D721Med (cell line): ENCODE data around the gene CPVL.

Experiments used
- DNase-seq: peaks from one replicate; pipeline ENCODE4 v3.0.0; 2011; ENCODE audit warnings: low spot score; ENCODE audit not compliant: insufficient read length
- FAIRE-seq: peaks from 2 replicates; lab custom pipeline; 2011; peaks lifted over from hg19 to GRCh38; lab: Jason Lieb, UNC
- TF ChIP-seq, protein P1 (sequence below): IDR thresholded peaks from 2 replicates; pipeline ENCODE4 v1.5.1; 2012; ENCODE audit warnings: mild to moderate bottlenecking, control low read depth; ENCODE audit not compliant: insufficient read depth; ENCODE audit errors: missing control alignments

CPVL gene

DNA sequence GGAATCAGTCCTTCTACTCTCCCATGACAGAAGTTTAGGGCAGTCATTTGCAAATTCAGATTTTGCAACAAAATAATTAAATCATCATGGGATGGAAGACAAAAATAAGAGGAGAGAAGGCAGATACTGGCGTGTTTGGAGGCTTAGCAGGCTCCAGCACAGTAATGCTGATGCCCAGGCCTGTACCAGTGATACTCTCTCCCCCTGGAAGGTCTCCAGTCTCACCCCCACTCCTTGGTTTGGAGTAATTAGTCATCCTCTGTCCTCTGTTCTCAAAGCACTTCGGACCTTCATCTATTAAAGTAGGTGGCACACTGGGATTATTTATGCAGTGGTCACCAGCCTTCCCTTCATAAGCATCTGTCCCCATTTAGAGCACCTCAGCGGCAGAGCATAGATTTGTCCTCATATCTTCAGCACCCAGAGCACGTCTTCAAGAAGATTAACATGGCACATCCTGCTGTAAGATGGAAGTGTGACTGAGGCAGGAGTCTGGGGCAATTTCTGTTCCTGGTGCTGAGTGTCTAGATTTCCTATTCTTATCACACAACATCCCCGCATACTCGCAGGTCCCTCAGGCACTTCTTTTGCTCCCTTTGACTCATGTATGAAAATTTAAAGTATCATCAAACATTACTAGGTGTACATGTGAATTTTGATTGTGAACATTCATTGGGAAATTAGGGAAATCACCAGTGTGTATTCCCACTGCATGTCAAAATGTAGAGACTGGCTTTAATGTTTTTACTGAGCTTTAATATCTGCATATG, 156.9 kb downstream of the CPVL start:
- FAIRE-seq (no peak), DNase-seq (no peak)
- TF ChIP-seq, protein P1, sequence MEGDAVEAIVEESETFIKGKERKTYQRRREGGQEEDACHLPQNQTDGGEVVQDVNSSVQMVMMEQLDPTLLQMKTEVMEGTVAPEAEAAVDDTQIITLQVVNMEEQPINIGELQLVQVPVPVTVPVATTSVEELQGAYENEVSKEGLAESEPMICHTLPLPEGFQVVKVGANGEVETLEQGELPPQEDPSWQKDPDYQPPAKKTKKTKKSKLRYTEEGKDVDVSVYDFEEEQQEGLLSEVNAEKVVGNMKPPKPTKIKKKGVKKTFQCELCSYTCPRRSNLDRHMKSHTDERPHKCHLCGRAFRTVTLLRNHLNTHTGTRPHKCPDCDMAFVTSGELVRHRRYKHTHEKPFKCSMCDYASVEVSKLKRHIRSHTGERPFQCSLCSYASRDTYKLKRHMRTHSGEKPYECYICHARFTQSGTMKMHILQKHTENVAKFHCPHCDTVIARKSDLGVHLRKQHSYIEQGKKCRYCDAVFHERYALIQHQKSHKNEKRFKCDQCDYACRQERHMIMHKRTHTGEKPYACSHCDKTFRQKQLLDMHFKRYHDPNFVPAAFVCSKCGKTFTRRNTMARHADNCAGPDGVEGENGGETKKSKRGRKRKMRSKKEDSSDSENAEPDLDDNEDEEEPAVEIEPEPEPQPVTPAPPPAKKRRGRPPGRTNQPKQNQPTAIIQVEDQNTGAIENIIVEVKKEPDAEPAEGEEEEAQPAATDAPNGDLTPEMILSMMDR = no peak

DNA sequence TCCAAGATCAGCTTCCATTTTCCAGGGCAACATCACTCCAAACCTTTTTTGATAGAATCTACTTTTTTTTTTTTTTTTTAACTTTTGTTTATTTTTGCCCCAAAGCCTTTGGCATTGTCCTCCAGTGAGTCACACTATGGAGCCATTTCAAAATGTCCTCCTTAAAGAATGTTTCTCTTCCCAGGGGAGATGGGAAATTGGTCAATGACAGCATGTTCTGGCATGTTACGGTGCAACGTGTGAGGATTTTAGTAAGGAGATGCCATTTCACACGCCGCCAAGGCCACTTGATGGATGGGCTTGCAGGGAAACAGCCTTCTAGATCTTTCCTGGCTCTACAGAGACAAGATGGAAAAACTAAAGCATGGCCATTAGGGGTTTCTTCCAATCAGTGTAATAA, 157.5 kb downstream of the CPVL start:
- TF ChIP-seq, protein P1 = no peak
- DNase-seq (no peak), FAIRE-seq (no peak)

DNA sequence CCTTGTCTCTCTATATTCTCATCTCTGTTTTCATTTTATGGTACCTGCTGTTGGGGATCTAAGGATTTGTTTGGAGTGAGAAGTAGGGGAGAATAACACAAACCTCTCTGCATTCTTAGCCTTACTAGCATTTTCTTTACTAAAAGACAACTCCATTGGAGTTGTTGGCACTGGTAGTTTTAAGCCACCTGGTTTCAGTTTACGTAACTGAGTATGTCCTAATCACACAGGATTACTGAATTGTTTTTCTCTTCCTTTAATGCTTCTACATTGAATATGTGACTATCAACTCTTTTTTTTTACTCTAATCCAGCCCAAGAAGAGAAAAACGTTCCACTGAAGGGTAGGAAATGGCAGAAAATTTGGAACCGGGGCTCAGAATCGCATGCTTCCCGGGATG, 158.2 kb downstream of the CPVL start:
- TF ChIP-seq, protein P1 = no peak
- DNase-seq = no peak
- no peak for FAIRE-seq

DNA sequence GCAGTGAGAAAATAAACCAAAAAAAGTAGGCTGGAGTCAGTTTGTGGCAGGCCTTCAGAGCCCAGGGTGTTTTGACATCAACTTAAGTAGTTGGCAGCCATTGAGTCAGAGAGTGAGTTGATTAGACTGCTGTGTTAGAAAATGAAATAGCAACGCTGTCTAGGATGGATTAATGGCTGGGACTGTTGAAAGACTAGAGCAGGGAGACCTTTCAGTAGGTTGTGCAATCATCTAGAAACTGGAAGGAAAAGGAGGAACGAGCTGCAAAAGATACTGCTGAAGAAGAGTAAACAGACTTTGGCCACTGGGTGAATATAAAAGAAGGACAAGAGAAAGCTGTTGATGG, 159.6 kb downstream of the CPVL start:
- FAIRE-seq (no peak), DNase-seq (no peak)
- TF ChIP-seq, protein P1 = no peak

DNA sequence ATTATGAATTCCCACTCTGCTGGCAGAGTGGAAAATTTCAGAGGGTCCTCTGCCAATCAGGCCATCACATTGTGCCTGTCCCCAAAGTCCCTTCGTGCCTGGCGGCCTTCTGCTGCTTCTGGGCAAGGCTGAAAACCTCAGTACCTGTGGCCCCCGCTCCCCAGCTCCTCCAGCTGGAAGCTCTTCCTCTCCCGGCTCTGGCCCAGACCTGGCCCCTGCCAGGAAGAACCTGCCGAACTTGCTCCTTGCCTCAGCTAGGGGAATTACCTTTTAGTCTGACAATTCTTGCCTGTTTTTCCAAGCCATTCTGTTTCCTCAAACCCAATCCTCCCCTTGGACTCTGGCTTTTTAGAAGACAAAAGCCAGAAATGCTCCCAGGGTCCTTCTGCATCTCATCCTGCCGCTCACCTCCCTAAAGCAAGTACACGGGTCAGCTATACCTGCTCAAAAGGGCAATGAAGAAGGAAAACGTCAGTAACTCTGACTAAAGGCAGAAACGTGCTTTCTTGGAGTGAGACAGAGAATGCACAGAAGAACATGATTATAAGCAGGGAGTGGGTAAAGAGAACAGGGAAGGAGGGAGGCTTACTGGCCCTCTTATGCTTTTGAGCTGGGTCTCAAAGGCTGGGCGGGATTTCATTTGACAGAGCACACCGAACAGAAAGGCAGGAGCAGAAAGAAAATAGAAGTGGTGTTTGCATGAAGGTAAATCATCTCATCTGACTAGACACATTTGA, 160.1 kb downstream of the CPVL start:
- TF ChIP-seq, protein P1 = no peak
- DNase-seq (no peak), FAIRE-seq (no peak)

DNA sequence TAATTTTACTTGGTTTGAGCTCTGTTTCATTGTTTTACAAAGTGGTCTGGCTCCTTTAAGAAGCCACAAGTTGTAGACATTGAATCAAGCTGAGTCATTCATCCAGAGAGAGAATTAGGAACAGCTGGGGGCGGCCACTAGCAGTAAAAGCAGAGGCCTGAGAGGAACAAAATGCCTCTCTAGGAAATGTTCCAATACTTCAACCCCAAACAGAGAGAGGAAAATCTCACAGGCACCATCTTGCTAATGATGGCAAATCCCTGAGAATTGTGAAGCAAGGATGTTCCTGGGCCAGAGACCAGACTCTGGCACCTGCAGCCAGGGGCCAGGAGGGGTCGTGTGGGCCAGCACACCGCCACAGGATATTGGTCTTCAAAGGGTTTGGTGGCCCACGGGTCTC, 161.7 kb downstream of the CPVL start:
- TF ChIP-seq, protein P1 = no peak
- no peak for FAIRE-seq
- no peak for DNase-seq

DNA sequence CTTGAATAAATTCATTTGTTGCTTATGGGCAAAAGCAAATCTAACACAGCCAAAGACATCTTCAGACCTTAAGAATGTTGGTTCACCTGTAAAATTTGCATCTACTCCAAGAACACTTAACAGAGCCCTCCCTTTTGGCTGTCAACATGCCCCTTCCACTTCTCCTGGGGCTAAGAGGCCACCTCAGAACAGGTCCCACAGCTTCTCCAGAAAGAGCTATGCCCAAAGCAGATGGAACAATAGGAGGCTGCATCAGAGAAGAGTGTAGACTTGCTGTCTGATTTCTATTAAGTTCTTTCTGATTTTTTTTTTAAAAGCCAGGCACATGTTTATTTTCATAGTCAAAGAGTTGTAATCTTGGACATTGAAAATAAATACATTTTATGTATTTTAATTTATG, 162.1 kb downstream of the CPVL start:
- DNase-seq (no peak), FAIRE-seq (no peak)
- TF ChIP-seq, protein P1 = no peak
